Mammary epithelial cell (primary cell): ENCODE measurements around the gene CHST15.

Experiments used
- EZH2 ChIP-seq: IDR thresholded peaks from 2 replicates; pipeline ENCODE4 v1.6.1; 2012; ENCODE audit warnings: low read length, inconsistent platforms, borderline replicate concordance
- TF ChIP-seq, protein P1 (sequence below), 2 donors: IDR thresholded peaks in 1 of 2; conservative IDR thresholded peaks in 1 of 2; 2 replicates each; pipeline ENCODE4 v1.5.1; 2011 to 2012; ENCODE audit warnings: inconsistent platforms in 2 of 2, low read length in 2 of 2, mild to moderate bottlenecking in 2 of 2, control low read depth in 1 of 2, low read depth in 1 of 2; ENCODE audit not compliant: insufficient read depth in 1 of 2; ENCODE audit errors: extremely low read depth in 1 of 2

DNA sequence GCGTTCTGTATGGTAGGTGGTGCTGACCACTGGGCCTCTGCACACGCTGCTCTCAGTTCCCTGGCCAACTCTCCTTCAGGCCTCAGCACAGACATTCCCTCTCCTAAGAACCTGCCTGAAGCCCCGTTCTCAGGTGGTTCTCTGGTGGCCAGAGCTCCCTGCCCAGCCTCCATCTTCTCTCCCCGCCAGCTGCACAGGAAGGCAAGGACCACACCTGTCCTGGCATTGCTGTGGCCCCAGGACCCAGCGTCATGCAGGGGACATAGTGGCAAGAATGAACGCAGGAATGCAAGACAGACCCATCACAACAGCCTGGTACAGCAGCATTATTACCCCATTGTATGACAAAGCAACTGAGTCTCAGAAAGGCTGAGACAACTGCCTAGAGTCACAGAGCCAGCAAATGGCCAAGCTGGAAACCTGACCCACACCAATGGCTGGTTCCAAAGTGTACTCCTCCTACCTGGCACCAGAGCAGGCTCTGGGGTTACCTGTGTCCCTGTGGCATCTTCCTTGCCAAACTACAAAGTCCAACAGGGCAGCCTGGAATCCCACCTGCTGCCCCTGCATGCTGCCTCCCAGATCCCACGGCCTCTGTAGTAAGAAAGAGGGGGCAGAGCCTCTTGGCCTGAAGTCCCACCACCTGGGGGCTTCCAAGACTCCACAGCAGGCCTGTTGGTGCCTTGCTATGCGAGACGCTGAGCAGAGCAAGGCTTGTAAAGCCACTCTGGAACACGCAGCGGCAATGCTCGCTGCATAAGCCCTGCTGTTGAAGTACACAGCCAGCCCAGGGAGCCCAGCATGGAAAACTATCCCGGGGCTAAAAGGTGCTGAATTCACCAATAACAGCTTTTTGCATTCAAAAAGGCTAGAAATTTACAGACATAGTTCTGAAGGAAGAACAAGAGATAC lies 73.3 kb downstream of the CHST15 start:
- no peak for TF ChIP-seq EZH2
- TF ChIP-seq, protein P1, sequence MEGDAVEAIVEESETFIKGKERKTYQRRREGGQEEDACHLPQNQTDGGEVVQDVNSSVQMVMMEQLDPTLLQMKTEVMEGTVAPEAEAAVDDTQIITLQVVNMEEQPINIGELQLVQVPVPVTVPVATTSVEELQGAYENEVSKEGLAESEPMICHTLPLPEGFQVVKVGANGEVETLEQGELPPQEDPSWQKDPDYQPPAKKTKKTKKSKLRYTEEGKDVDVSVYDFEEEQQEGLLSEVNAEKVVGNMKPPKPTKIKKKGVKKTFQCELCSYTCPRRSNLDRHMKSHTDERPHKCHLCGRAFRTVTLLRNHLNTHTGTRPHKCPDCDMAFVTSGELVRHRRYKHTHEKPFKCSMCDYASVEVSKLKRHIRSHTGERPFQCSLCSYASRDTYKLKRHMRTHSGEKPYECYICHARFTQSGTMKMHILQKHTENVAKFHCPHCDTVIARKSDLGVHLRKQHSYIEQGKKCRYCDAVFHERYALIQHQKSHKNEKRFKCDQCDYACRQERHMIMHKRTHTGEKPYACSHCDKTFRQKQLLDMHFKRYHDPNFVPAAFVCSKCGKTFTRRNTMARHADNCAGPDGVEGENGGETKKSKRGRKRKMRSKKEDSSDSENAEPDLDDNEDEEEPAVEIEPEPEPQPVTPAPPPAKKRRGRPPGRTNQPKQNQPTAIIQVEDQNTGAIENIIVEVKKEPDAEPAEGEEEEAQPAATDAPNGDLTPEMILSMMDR (conservative IDR thresholded peaks at IDR 0.05 in 1 of 2, IDR thresholded peaks at IDR 0.05 in 1 of 2; ENCODE audit: extremely low read depth in 1 of 2, insufficient read depth in 1 of 2, low read depth in 1 of 2, low read length in 2 of 2), result no peak
